Measurements from ENCODE around the gene TRABD2B. TPM values are rescaled to one million over a fixed set of nuclear protein-coding genes. Genes with fewer than 3 reads are reported as not detected.

TRABD2B gene
- total RNA-seq, 6 donors from 2014 or later = under 0.01 to 2.1 (median 0.62) TPM

- TF ChIP-seq, protein P1, sequence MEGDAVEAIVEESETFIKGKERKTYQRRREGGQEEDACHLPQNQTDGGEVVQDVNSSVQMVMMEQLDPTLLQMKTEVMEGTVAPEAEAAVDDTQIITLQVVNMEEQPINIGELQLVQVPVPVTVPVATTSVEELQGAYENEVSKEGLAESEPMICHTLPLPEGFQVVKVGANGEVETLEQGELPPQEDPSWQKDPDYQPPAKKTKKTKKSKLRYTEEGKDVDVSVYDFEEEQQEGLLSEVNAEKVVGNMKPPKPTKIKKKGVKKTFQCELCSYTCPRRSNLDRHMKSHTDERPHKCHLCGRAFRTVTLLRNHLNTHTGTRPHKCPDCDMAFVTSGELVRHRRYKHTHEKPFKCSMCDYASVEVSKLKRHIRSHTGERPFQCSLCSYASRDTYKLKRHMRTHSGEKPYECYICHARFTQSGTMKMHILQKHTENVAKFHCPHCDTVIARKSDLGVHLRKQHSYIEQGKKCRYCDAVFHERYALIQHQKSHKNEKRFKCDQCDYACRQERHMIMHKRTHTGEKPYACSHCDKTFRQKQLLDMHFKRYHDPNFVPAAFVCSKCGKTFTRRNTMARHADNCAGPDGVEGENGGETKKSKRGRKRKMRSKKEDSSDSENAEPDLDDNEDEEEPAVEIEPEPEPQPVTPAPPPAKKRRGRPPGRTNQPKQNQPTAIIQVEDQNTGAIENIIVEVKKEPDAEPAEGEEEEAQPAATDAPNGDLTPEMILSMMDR (IDR thresholded peaks at IDR 0.05) = no peak
- TF ChIP-seq EP300 (IDR thresholded peaks at IDR 0.05) (no peak), POLR2A (IDR thresholded peaks at IDR 0.05) (no peak), POLR2AphosphoS5 (IDR thresholded peaks at IDR 0.05) (no peak)
- H3K4me1 ChIP-seq = peaks cover 0 to 4% (median 0%) of the 10 kb centered on the region in 4 donors
- ATAC-seq (ENCODE audit: low FRiP score in 2 of 2) = no peak
- no peaks in the 10 kb centered on the region for H3K9me3 ChIP-seq
- H3K27me3 ChIP-seq = no peaks in the 10 kb centered on the region
- no peak overlapping the region for H3K4me3 ChIP-seq
- no peak overlapping the region for H3K27ac ChIP-seq
- 71 to 78% methylated on average over 4 to 9 of the region's 9 CpGs for WGBS, 2 donors
- H3K36me3 ChIP-seq = no peaks in the 10 kb centered on the region
- DNase-seq = no peak
Observed at GRCh38 chr1:47823040-47823808, 174.0 kb downstream of the TRABD2B start.

GRCh38 chr1:47821760-47822159 lies 175.4 kb downstream of the TRABD2B start:
- ATAC-seq (ENCODE audit: low FRiP score in 2 of 2) = no peak
- Histone ChIP-seq H3K9me3 (no peaks in the 10 kb centered on the region), H3K27me3 (no peaks in the 10 kb centered on the region), H3K36me3 (no peaks in the 10 kb centered on the region), H3K27ac (no peak overlapping the region), H3K4me3 (no peak overlapping the region), H3K4me1 (peaks cover 0 to 4% (median 0%) of the 10 kb centered on the region in 4 donors)
- no peak for DNase-seq
- TF ChIP-seq EP300 (IDR thresholded peaks at IDR 0.05) (no peak), POLR2A (IDR thresholded peaks at IDR 0.05) (no peak), POLR2AphosphoS5 (IDR thresholded peaks at IDR 0.05) (no peak)
- TF ChIP-seq, protein P1 (IDR thresholded peaks at IDR 0.05) = no peak
- WGBS, 2 donors = 73 to 81% methylated on average over 3 to 5 of the region's 5 CpGs

DNA sequence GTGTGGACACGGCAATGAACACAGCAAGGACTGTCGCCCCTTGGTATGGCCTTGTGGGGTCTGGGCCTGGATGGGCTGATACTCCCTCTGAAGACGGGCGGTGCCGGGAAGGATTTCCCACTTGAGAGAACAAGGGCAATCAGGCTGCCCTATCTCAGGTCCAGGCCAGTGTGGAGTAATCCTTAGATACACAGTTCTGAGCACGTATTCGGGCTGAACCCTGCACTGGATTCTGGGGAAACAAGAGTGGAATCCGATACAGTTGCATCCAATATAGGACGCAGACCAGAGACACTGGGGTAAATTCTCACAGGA lies 177.7 kb downstream of the TRABD2B start:
- 86 to 90% methylated on average over 8 to 9 of the region's 9 CpGs for WGBS, 2 donors
- Histone ChIP-seq H3K9me3 (no peaks in the 10 kb centered on the region), H3K27me3 (no peaks in the 10 kb centered on the region), H3K4me1 (peaks cover 0 to 6% (median 0%) of the 10 kb centered on the region in 4 donors), H3K27ac (no peak overlapping the region), H3K4me3 (no peak overlapping the region), H3K36me3 (no peaks in the 10 kb centered on the region)
- TF ChIP-seq EP300 (IDR thresholded peaks at IDR 0.05) (no peak), POLR2AphosphoS5 (IDR thresholded peaks at IDR 0.05) (no peak), POLR2A (IDR thresholded peaks at IDR 0.05) (no peak)
- TF ChIP-seq, protein P1 (IDR thresholded peaks at IDR 0.05) = no peak
- DNase-seq (no peak), ATAC-seq (ENCODE audit: low FRiP score in 2 of 2) (no peak)

- Histone ChIP-seq H3K9me3 (no peaks in the 10 kb centered on the region), H3K36me3 (no peaks in the 10 kb centered on the region), H3K4me3 (no peak overlapping the region), H3K4me1 (peaks cover 0 to 10% (median 0%) of the 10 kb centered on the region in 4 donors), H3K27ac (no peak overlapping the region), H3K27me3 (no peaks in the 10 kb centered on the region)
- no peak for ATAC-seq (ENCODE audit: low FRiP score in 2 of 2)
- WGBS, 2 donors = 91 to 92% methylated on average over 20 of the region's 20 CpGs
- TF ChIP-seq POLR2AphosphoS5 (IDR thresholded peaks at IDR 0.05) = no peak
- TF ChIP-seq POLR2A (IDR thresholded peaks at IDR 0.05) = no peak
- no peak for TF ChIP-seq EP300 (IDR thresholded peaks at IDR 0.05)
- TF ChIP-seq, protein P1 (IDR thresholded peaks at IDR 0.05) = no peak
- no peak for DNase-seq
Observed at GRCh38 chr1:47818682-47819573, 178.3 kb downstream of the TRABD2B start.

Data from upper lobe of left lung (tissue), 6 donors.